RCC 7860 (cell line): Measurements from ENCODE around the gene C2orf81.

Source experiments
- DNase-seq: peaks from one replicate; pipeline ENCODE4 v3.0.0-alpha.2; 2015; ENCODE audit warnings: low spot score
- FAIRE-seq: peaks from 2 replicates; lab custom pipeline; 2012; peaks lifted over from hg19 to GRCh38; lab: Jason Lieb, UNC

C2orf81 gene

GRCh38 chr2:74364533-74365505 is 56.6 kb downstream of the C2orf81 start:
- FAIRE-seq: no peak
- no peak for DNase-seq
